ENCODE results near the gene GATB.

The GATB gene

GRCh38 chr4:151659601-151660364, 101.0 kb downstream of the GATB start:
- H3K27ac ChIP-seq, result no peak overlapping the region

GRCh38 chr4:151658959-151659600, 101.7 kb downstream of the GATB start:
- no peak overlapping the region for H3K27ac ChIP-seq
- no peak for TF ChIP-seq EZH2 (IDR thresholded peaks at IDR 0.05)
- TF ChIP-seq POLR2AphosphoS5 (IDR thresholded peaks at IDR 0.05; ENCODE audit: borderline replicate concordance, low read depth, low read length), result no peak
- no peak for TF ChIP-seq FOXP2 (optimal IDR thresholded peaks at IDR 0.05; ENCODE audit: control extremely low read depth, extremely low read length, insufficient read depth)
- H3K9me3 ChIP-seq (ENCODE audit: low read depth, low read length), result no peaks in the 10 kb centered on the region
- H3K9ac ChIP-seq (ENCODE audit: insufficient read length), result no peak overlapping the region
- H3K36me3 ChIP-seq (ENCODE audit: insufficient read depth, low read length), result no peaks in the 10 kb centered on the region
- DNase-seq (ENCODE audit: low read depth, low spot score), result no peak
- H3K4me3 ChIP-seq, result no peak overlapping the region

More at GRCh38 chr4:151659601-151660364, 101.0 kb downstream of the GATB start:
- Histone ChIP-seq H3K4me3 (no peak overlapping the region), H3K36me3 (ENCODE audit: insufficient read depth, low read length) (no peaks in the 10 kb centered on the region), H3K9me3 (ENCODE audit: low read depth, low read length) (no peaks in the 10 kb centered on the region), H3K9ac (ENCODE audit: insufficient read length) (no peak overlapping the region)
- no peak for TF ChIP-seq POLR2AphosphoS5 (IDR thresholded peaks at IDR 0.05; ENCODE audit: borderline replicate concordance, low read depth, low read length)
- TF ChIP-seq FOXP2 (optimal IDR thresholded peaks at IDR 0.05; ENCODE audit: control extremely low read depth, extremely low read length, insufficient read depth), result no peak
- no peak for TF ChIP-seq EZH2 (IDR thresholded peaks at IDR 0.05)
- DNase-seq (ENCODE audit: low read depth, low spot score), result no peak

- no peak for TF ChIP-seq FOXP2 (optimal IDR thresholded peaks at IDR 0.05; ENCODE audit: control extremely low read depth, extremely low read length, insufficient read depth)
- no peak for TF ChIP-seq POLR2AphosphoS5 (IDR thresholded peaks at IDR 0.05; ENCODE audit: borderline replicate concordance, low read depth, low read length)
- TF ChIP-seq EZH2 (IDR thresholded peaks at IDR 0.05), result no peak
- H3K4me3 ChIP-seq, result no peak overlapping the region
Measured at GRCh38 chr4:151657896-151658295, 102.9 kb downstream of the GATB start.

GRCh38 chr4:151656058-151656457, 104.7 kb downstream of the GATB start:
- Histone ChIP-seq H3K27ac (no peak overlapping the region), H3K9me3 (ENCODE audit: low read depth, low read length) (no peaks in the 10 kb centered on the region), H3K9ac (ENCODE audit: insufficient read length) (no peak overlapping the region), H3K36me3 (ENCODE audit: insufficient read depth, low read length) (no peaks in the 10 kb centered on the region), H3K4me3 (no peak overlapping the region)
- no peak for DNase-seq (ENCODE audit: low read depth, low spot score)
- TF ChIP-seq POLR2AphosphoS5 (IDR thresholded peaks at IDR 0.05; ENCODE audit: borderline replicate concordance, low read depth, low read length) (no peak), FOXP2 (optimal IDR thresholded peaks at IDR 0.05; ENCODE audit: control extremely low read depth, extremely low read length, insufficient read depth) (no peak), EZH2 (IDR thresholded peaks at IDR 0.05) (no peak)

More at GRCh38 chr4:151657896-151658295, 102.9 kb downstream of the GATB start:
- no peak overlapping the region for H3K9ac ChIP-seq (ENCODE audit: insufficient read length)
- DNase-seq (ENCODE audit: low read depth, low spot score), result no peak
- H3K9me3 ChIP-seq (ENCODE audit: low read depth, low read length), result no peaks in the 10 kb centered on the region
- H3K27ac ChIP-seq, result no peak overlapping the region
- no peaks in the 10 kb centered on the region for H3K36me3 ChIP-seq (ENCODE audit: insufficient read depth, low read length)

GRCh38 chr4:151653548-151653918, 107.3 kb downstream of the GATB start:
- H3K4me3 ChIP-seq, result no peak overlapping the region
- TF ChIP-seq EZH2 (IDR thresholded peaks at IDR 0.05) (no peak), POLR2AphosphoS5 (IDR thresholded peaks at IDR 0.05; ENCODE audit: borderline replicate concordance, low read depth, low read length) (no peak), FOXP2 (optimal IDR thresholded peaks at IDR 0.05; ENCODE audit: control extremely low read depth, extremely low read length, insufficient read depth) (no peak)
- no peak overlapping the region for H3K9ac ChIP-seq (ENCODE audit: insufficient read length)
- no peaks in the 10 kb centered on the region for H3K36me3 ChIP-seq (ENCODE audit: insufficient read depth, low read length)
- no peak overlapping the region for H3K27ac ChIP-seq
- no peaks in the 10 kb centered on the region for H3K9me3 ChIP-seq (ENCODE audit: low read depth, low read length)
- no peak for DNase-seq (ENCODE audit: low read depth, low spot score)

- Histone ChIP-seq H3K36me3 (ENCODE audit: insufficient read depth, low read length) (no peaks in the 10 kb centered on the region), H3K9ac (ENCODE audit: insufficient read length) (no peak overlapping the region), H3K9me3 (ENCODE audit: low read depth, low read length) (no peaks in the 10 kb centered on the region), H3K4me3 (no peak overlapping the region), H3K27ac (no peak overlapping the region)
- no peak for TF ChIP-seq EZH2 (IDR thresholded peaks at IDR 0.05)
- no peak for TF ChIP-seq POLR2AphosphoS5 (IDR thresholded peaks at IDR 0.05; ENCODE audit: borderline replicate concordance, low read depth, low read length)
- no peak for TF ChIP-seq FOXP2 (optimal IDR thresholded peaks at IDR 0.05; ENCODE audit: control extremely low read depth, extremely low read length, insufficient read depth)
- DNase-seq (ENCODE audit: low read depth, low spot score), result no peak
Measured at GRCh38 chr4:151652841-151653547, 107.8 kb downstream of the GATB start.

- no peak for DNase-seq (ENCODE audit: low read depth, low spot score)
- TF ChIP-seq EZH2 (IDR thresholded peaks at IDR 0.05) (no peak), POLR2AphosphoS5 (IDR thresholded peaks at IDR 0.05; ENCODE audit: borderline replicate concordance, low read depth, low read length) (no peak), FOXP2 (optimal IDR thresholded peaks at IDR 0.05; ENCODE audit: control extremely low read depth, extremely low read length, insufficient read depth) (no peak)
- H3K9ac ChIP-seq (ENCODE audit: insufficient read length), result no peak overlapping the region
- H3K9me3 ChIP-seq (ENCODE audit: low read depth, low read length), result no peaks in the 10 kb centered on the region
- no peaks in the 10 kb centered on the region for H3K36me3 ChIP-seq (ENCODE audit: insufficient read depth, low read length)
- H3K27ac ChIP-seq, result no peak overlapping the region
- no peak overlapping the region for H3K4me3 ChIP-seq
Measured at GRCh38 chr4:151651496-151651895, 109.3 kb downstream of the GATB start.

- no peak for DNase-seq (ENCODE audit: low read depth, low spot score)
- H3K4me3 ChIP-seq, result no peak overlapping the region
- no peak overlapping the region for H3K27ac ChIP-seq
- no peak overlapping the region for H3K9ac ChIP-seq (ENCODE audit: insufficient read length)
- TF ChIP-seq POLR2AphosphoS5 (IDR thresholded peaks at IDR 0.05; ENCODE audit: borderline replicate concordance, low read depth, low read length) (no peak), EZH2 (IDR thresholded peaks at IDR 0.05) (no peak), FOXP2 (optimal IDR thresholded peaks at IDR 0.05; ENCODE audit: control extremely low read depth, extremely low read length, insufficient read depth) (no peak)
- no peaks in the 10 kb centered on the region for H3K9me3 ChIP-seq (ENCODE audit: low read depth, low read length)
- no peaks in the 10 kb centered on the region for H3K36me3 ChIP-seq (ENCODE audit: insufficient read depth, low read length)
Measured at GRCh38 chr4:151649479-151649878, 111.3 kb downstream of the GATB start.
